HCEC 1CT (cell line): Measurements from ENCODE around the gene HS3ST1.
"Not testable (repeated sequence)": the region's sequence is repeated elsewhere in the genome, so short reads cannot be mapped to it uniquely, and the experiment has no call there.

ENCODE experiments used
- DNase-seq: peaks from one replicate; pipeline ENCODE4 v3.0.0-alpha.2; 2017

HS3ST1 gene

GRCh38 chr4:11397819-11398610 lies 30.7 kb downstream of the HS3ST1 start:
- DNase-seq: no peak

GRCh38 chr4:11397146-11397545 lies 31.5 kb downstream of the HS3ST1 start:
- no peak for DNase-seq

- DNase-seq: no peak
These were observed 35.1 kb downstream of the HS3ST1 start for GRCh38 chr4:11393551-11393950.

GRCh38 chr4:11384072-11384471 lies 44.6 kb downstream of the HS3ST1 start:
- DNase-seq: not testable (repeated sequence)

- DNase-seq: no peak
These were observed 52.1 kb downstream of the HS3ST1 start for GRCh38 chr4:11376571-11376970.

- no peak for DNase-seq
These were observed 52.5 kb downstream of the HS3ST1 start for GRCh38 chr4:11376146-11376545.

GRCh38 chr4:11368701-11369115 lies 60.0 kb downstream of the HS3ST1 start:
- no peak for DNase-seq

- no peak for DNase-seq
These were observed 61.3 kb downstream of the HS3ST1 start for GRCh38 chr4:11367371-11367770.

- no peak for DNase-seq
These were observed 61.8 kb downstream of the HS3ST1 start for GRCh38 chr4:11366859-11367258.

- DNase-seq: no peak
These were observed 63.7 kb downstream of the HS3ST1 start for GRCh38 chr4:11365039-11365438.

- no peak for DNase-seq
These were observed 69.1 kb downstream of the HS3ST1 start for GRCh38 chr4:11359591-11359990.

- no peak for DNase-seq
These were observed 73.5 kb downstream of the HS3ST1 start for GRCh38 chr4:11355226-11355625.

GRCh38 chr4:11354531-11354930 lies 74.2 kb downstream of the HS3ST1 start:
- no peak for DNase-seq

GRCh38 chr4:11348449-11349088 lies 80.1 kb downstream of the HS3ST1 start:
- no peak for DNase-seq

- DNase-seq: no peak
These were observed 83.8 kb downstream of the HS3ST1 start for GRCh38 chr4:11344916-11345315.

GRCh38 chr4:11343536-11343935 lies 85.2 kb downstream of the HS3ST1 start:
- DNase-seq: no peak
